Mesendoderm (in vitro differentiated cells): ENCODE results near the gene SGTB.

Source experiments
- DNase-seq: peaks from one replicate; pipeline ENCODE4 v3.0.0; 2013
- H2AK5ac ChIP-seq: 2 replicates; pipeline ENCODE4 v1.6.1; 2013; ENCODE audit warnings: low read length, inconsistent platforms
- H2BK120ac ChIP-seq: 2 replicates; pipeline ENCODE4 v1.6.1; 2013; ENCODE audit warnings: low read depth, mild to moderate bottlenecking, low read length, moderate library complexity, mixed read lengths
- H2BK15ac ChIP-seq: replicated peaks from 2 replicates; pipeline ENCODE4 v1.6.1; 2013; ENCODE audit warnings: low read depth, mild to moderate bottlenecking, moderate library complexity
- H2BK5ac ChIP-seq: 2 replicates; pipeline ENCODE4 v1.6.1; 2013; ENCODE audit warnings: low read length, inconsistent platforms
- H3K18ac ChIP-seq: 2 replicates; pipeline ENCODE4 v1.6.1; 2013; ENCODE audit warnings: mild to moderate bottlenecking, low read length, mixed read lengths
- H3K23ac ChIP-seq: one replicate; pipeline ENCODE4 v1.6.1; 2013; ENCODE audit warnings: low read length
- H3K27ac ChIP-seq: 2 replicates; pipeline ENCODE4 v1.5.1; 2013; ENCODE audit warnings: low read depth, mild to moderate bottlenecking, inconsistent platforms, low read length, moderate library complexity
- H3K27me3 ChIP-seq: 2 replicates; pipeline ENCODE4 v1.6.1; 2013; ENCODE audit warnings: low read length, control low read depth, mild to moderate bottlenecking, inconsistent platforms; ENCODE audit not compliant: insufficient read depth, poor library complexity
- H3K36me3 ChIP-seq: 2 replicates; pipeline ENCODE4 v1.6.1; 2013; ENCODE audit warnings: low read length, inconsistent platforms; ENCODE audit not compliant: control insufficient read depth, insufficient read depth
- H3K4ac ChIP-seq: one replicate; pipeline ENCODE4 v1.6.1; 2013; ENCODE audit warnings: low read depth, mild to moderate bottlenecking, low read length, moderate library complexity
- H3K4me1 ChIP-seq: 2 replicates; pipeline ENCODE4 v1.6.1; 2013; ENCODE audit warnings: low read depth, low read length, inconsistent platforms; ENCODE audit not compliant: control insufficient read depth
- H3K4me2 ChIP-seq: 2 replicates; pipeline ENCODE4 v1.6.1; 2013; ENCODE audit warnings: low read length
- H3K4me3 ChIP-seq: 2 replicates; pipeline ENCODE4 v1.5.1; 2013; ENCODE audit warnings: mild to moderate bottlenecking, low read length
- H3K56ac ChIP-seq: one replicate; pipeline ENCODE4 v1.6.1; 2013; ENCODE audit warnings: low read length
- H3K79me1 ChIP-seq: 2 replicates; pipeline ENCODE4 v1.6.1; 2013; ENCODE audit warnings: low read length, inconsistent platforms
- H3K79me2 ChIP-seq: 2 replicates; pipeline ENCODE4 v1.6.1; 2013; ENCODE audit warnings: mild to moderate bottlenecking, low read length; ENCODE audit not compliant: control insufficient read depth, insufficient read depth
- H3K9ac ChIP-seq: 2 replicates; pipeline ENCODE4 v1.6.1; 2013; ENCODE audit warnings: low read length, inconsistent platforms
- H4K5ac ChIP-seq: one replicate; pipeline ENCODE4 v1.6.1; 2013; ENCODE audit warnings: low read length
- H4K8ac ChIP-seq: one replicate; pipeline ENCODE4 v1.6.1; 2013; ENCODE audit warnings: low read depth, mild to moderate bottlenecking, control low read depth, low read length, moderate library complexity
- WGBS: extraction: QIAGEN DNeasy Blood & Tissue Kit; methylation state at CpG from one replicate; pipeline ENCODE4 v1.1.7; 2013; ENCODE audit warnings: low lambda C conversion rate, missing lambda C conversion rate; ENCODE audit not compliant: insufficient coverage; ENCODE audit errors: extremely low coverage; 5-methylcytosine and 5-hydroxymethylcytosine counted together

The SGTB gene

GRCh38 chr5:65742565-65743231, 20.8 kb upstream of the SGTB start:
- Histone ChIP-seq H3K27ac (no peak overlapping the region), H3K56ac (no peak overlapping the region), H3K23ac (no peak overlapping the region), H3K36me3 (no peaks in the 10 kb centered on the region), H3K79me1 (peaks cover 17% of the 10 kb centered on the region), H3K4me1 (no peaks in the 10 kb centered on the region), H2BK15ac (no peak overlapping the region), H3K9ac (no peak overlapping the region), H3K4me2 (no peak overlapping the region), H3K79me2 (peaks cover 49% of the 10 kb centered on the region), H4K5ac (no peak overlapping the region), H2BK5ac (no peak overlapping the region), H3K4ac (no peak overlapping the region), H3K18ac (no peak overlapping the region), H3K27me3 (no peaks in the 10 kb centered on the region), H2AK5ac (no peak overlapping the region), H4K8ac (no peak overlapping the region), H2BK120ac (no peak overlapping the region), H3K4me3 (no peak overlapping the region)
- DNase-seq = peak; percentile 43
- WGBS = no CpG with 5 or more reads among the region's 4 CpGs

GRCh38 chr5:65739162-65739561, 17.3 kb upstream of the SGTB start:
- no peak overlapping the region for H2BK5ac ChIP-seq
- H2AK5ac ChIP-seq = no peak overlapping the region
- no peaks in the 10 kb centered on the region for H3K27me3 ChIP-seq
- no peaks in the 10 kb centered on the region for H3K36me3 ChIP-seq
- H3K27ac ChIP-seq = no peak overlapping the region
- H3K23ac ChIP-seq = no peak overlapping the region
- no peak overlapping the region for H3K9ac ChIP-seq
- H4K5ac ChIP-seq = no peak overlapping the region
- peaks cover 2% of the 10 kb centered on the region for H3K4me1 ChIP-seq
- H3K18ac ChIP-seq = no peak overlapping the region
- H3K56ac ChIP-seq = no peak overlapping the region
- H3K79me1 ChIP-seq = peaks cover 5% of the 10 kb centered on the region
- H2BK15ac ChIP-seq = no peak overlapping the region
- H2BK120ac ChIP-seq = no peak overlapping the region
- H4K8ac ChIP-seq = no peak overlapping the region
- H3K79me2 ChIP-seq = peaks cover 43% of the 10 kb centered on the region
- H3K4me2 ChIP-seq = no peak overlapping the region
- DNase-seq = no peak
- no peak overlapping the region for H3K4ac ChIP-seq
- H3K4me3 ChIP-seq = no peak overlapping the region

GRCh38 chr5:65738305-65738704, 16.4 kb upstream of the SGTB start:
- Histone ChIP-seq H3K56ac (no peak overlapping the region), H3K36me3 (no peaks in the 10 kb centered on the region), H3K27ac (no peak overlapping the region), H3K18ac (no peak overlapping the region), H3K4me3 (no peak overlapping the region), H3K79me2 (peaks cover 38% of the 10 kb centered on the region), H3K23ac (no peak overlapping the region), H4K5ac (no peak overlapping the region), H2BK15ac (no peak overlapping the region), H2AK5ac (no peak overlapping the region), H4K8ac (no peak overlapping the region), H3K9ac (no peak overlapping the region), H3K27me3 (no peaks in the 10 kb centered on the region), H3K4ac (no peak overlapping the region), H3K79me1 (peaks cover 5% of the 10 kb centered on the region), H2BK120ac (no peak overlapping the region), H2BK5ac (no peak overlapping the region), H3K4me1 (peaks cover 2% of the 10 kb centered on the region), H3K4me2 (no peak overlapping the region)
- DNase-seq = no peak
- no CpG with 5 or more reads among the region's 4 CpGs for WGBS

GRCh38 chr5:65737842-65738241, 15.9 kb upstream of the SGTB start:
- Histone ChIP-seq H3K23ac (no peak overlapping the region), H3K79me2 (peaks cover 38% of the 10 kb centered on the region), H2BK5ac (no peak overlapping the region), H4K8ac (no peak overlapping the region), H3K27ac (no peak overlapping the region), H3K36me3 (no peaks in the 10 kb centered on the region), H3K79me1 (peaks cover 5% of the 10 kb centered on the region), H2BK120ac (no peak overlapping the region), H3K18ac (no peak overlapping the region), H3K4me1 (peaks cover 2% of the 10 kb centered on the region), H3K4ac (no peak overlapping the region), H2AK5ac (no peak overlapping the region), H3K4me2 (no peak overlapping the region), H3K9ac (no peak overlapping the region), H4K5ac (no peak overlapping the region), H3K27me3 (no peaks in the 10 kb centered on the region), H3K56ac (no peak overlapping the region), H2BK15ac (no peak overlapping the region), H3K4me3 (no peak overlapping the region)
- no peak for DNase-seq
- no CpG with 5 or more reads among the region's 7 CpGs for WGBS

- no peak overlapping the region for H3K4me3 ChIP-seq
- no peak overlapping the region for H2BK15ac ChIP-seq
- WGBS = no CpG with 5 or more reads among the region's 1 CpG
- no peaks in the 10 kb centered on the region for H3K36me3 ChIP-seq
- H3K4me1 ChIP-seq = peaks cover 2% of the 10 kb centered on the region
- H3K79me2 ChIP-seq = peaks cover 38% of the 10 kb centered on the region
- no peak overlapping the region for H3K27ac ChIP-seq
- no peak overlapping the region for H4K8ac ChIP-seq
- H2BK120ac ChIP-seq = no peak overlapping the region
- H3K23ac ChIP-seq = no peak overlapping the region
- no peak overlapping the region for H2AK5ac ChIP-seq
- no peak for DNase-seq
- no peak overlapping the region for H3K56ac ChIP-seq
- H2BK5ac ChIP-seq = no peak overlapping the region
- no peak overlapping the region for H3K18ac ChIP-seq
- H3K4ac ChIP-seq = no peak overlapping the region
- no peak overlapping the region for H3K9ac ChIP-seq
- H3K79me1 ChIP-seq = peaks cover 7% of the 10 kb centered on the region
- H4K5ac ChIP-seq = no peak overlapping the region
- H3K27me3 ChIP-seq = no peaks in the 10 kb centered on the region
- no peak overlapping the region for H3K4me2 ChIP-seq
These were observed 14.1 kb upstream of the SGTB start for GRCh38 chr5:65736011-65736410.

- no CpG with 5 or more reads among the region's 1 CpG for WGBS
- H2BK120ac ChIP-seq = no peak overlapping the region
- peak; percentile 37 for DNase-seq
- H3K18ac ChIP-seq = no peak overlapping the region
- no peak overlapping the region for H2BK15ac ChIP-seq
- no peak overlapping the region for H2AK5ac ChIP-seq
- H3K79me1 ChIP-seq = peaks cover 8% of the 10 kb centered on the region
- peaks cover 2% of the 10 kb centered on the region for H3K4me1 ChIP-seq
- peaks cover 36% of the 10 kb centered on the region for H3K79me2 ChIP-seq
- H3K27me3 ChIP-seq = no peaks in the 10 kb centered on the region
- no peak overlapping the region for H2BK5ac ChIP-seq
- H3K4me2 ChIP-seq = no peak overlapping the region
- no peaks in the 10 kb centered on the region for H3K36me3 ChIP-seq
- H3K27ac ChIP-seq = no peak overlapping the region
- H3K23ac ChIP-seq = no peak overlapping the region
- no peak overlapping the region for H4K8ac ChIP-seq
- H3K9ac ChIP-seq = no peak overlapping the region
- no peak overlapping the region for H3K56ac ChIP-seq
- H3K4me3 ChIP-seq = no peak overlapping the region
- H4K5ac ChIP-seq = no peak overlapping the region
- H3K4ac ChIP-seq = no peak overlapping the region
These were observed 13.0 kb upstream of the SGTB start for GRCh38 chr5:65734921-65735320.
